ENCODE data around the gene SYCE1. TPM values are rescaled to one million over a fixed set of nuclear protein-coding genes. Genes with fewer than 3 reads are reported as not detected.

SYCE1 gene
- total and polyA plus RNA-seq, 4 donors, result 0.08 to 0.87 (median 0.86) TPM; not detected in 1

DNA sequence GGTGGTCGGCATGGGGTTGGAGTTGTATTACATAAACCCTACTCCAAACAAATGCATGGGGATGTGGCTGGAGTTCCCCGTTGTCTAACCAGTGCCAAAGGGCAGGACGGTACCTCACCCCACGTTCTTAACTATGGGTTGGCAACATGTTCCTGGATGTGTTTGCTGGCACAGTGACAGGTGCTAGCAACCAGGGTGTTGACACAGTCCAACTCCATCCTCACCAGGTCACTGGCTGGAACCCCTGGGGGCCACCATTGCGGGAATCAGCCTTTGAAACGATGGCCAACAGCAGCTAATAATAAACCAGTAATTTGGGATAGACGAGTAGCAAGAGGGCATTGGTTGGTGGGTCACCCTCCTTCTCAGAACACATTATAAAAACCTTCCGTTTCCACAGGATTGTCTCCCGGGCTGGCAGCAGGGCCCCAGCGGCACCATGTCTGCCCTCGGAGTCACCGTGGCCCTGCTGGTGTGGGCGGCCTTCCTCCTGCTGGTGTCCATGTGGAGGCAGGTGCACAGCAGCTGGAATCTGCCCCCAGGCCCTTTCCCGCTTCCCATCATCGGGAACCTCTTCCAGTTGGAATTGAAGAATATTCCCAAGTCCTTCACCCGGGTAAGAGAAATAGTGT is 38.3 kb downstream of the SYCE1 start, which contains the start of gene CYP2E1:
Gene CYP2E1 (plus strand): TSS at position 407 of the 632 bp plus-strand sequence. CDS start 33 bp downstream, at position 440.
- no peak within 1 kb of the TSS for H3K27ac ChIP-seq (ENCODE audit: low read depth in 1 of 2, low read length in 1 of 2)

DNA sequence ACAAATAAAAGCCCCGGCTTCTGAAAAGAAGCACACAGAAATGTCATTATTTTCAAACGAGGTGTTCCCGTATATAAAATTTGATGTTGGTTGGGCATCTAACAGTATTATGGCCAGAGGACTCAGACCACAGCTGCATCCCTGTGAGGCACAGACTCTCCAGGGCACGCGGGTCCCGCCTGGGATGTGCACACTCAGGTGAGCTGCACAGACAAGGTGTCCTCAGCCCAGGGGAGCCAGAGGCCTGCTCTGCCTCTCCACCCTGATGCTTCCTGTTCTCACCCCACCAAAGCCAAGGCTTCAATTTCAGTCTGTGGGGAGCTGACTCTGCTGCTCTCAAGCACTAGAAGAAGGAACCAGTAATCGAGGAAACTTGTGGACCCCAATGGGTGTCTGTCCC is 39.9 kb downstream of the SYCE1 start:
- H3K27ac ChIP-seq (ENCODE audit: low read depth in 1 of 2, low read length in 1 of 2), result no peak overlapping the region
- H3K27me3 ChIP-seq (ENCODE audit: control insufficient read depth in 3 of 3, insufficient read depth in 3 of 3, low read length in 2 of 3), result peaks cover 18 to 46% (median 20%) of the 10 kb centered on the region in 3 donors
- TF ChIP-seq, protein P1, sequence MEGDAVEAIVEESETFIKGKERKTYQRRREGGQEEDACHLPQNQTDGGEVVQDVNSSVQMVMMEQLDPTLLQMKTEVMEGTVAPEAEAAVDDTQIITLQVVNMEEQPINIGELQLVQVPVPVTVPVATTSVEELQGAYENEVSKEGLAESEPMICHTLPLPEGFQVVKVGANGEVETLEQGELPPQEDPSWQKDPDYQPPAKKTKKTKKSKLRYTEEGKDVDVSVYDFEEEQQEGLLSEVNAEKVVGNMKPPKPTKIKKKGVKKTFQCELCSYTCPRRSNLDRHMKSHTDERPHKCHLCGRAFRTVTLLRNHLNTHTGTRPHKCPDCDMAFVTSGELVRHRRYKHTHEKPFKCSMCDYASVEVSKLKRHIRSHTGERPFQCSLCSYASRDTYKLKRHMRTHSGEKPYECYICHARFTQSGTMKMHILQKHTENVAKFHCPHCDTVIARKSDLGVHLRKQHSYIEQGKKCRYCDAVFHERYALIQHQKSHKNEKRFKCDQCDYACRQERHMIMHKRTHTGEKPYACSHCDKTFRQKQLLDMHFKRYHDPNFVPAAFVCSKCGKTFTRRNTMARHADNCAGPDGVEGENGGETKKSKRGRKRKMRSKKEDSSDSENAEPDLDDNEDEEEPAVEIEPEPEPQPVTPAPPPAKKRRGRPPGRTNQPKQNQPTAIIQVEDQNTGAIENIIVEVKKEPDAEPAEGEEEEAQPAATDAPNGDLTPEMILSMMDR (IDR thresholded peaks at IDR 0.05; ENCODE audit: control extremely low read depth, extremely low read depth), result no peak
- no peak for DNase-seq
- H3K4me3 ChIP-seq, result no peak overlapping the region
- H3K9ac ChIP-seq (ENCODE audit: insufficient read depth in 1 of 2, low read length in 2 of 2), result no peak overlapping the region
- peaks cover 0 to 16% (median 0%) of the 10 kb centered on the region in 5 donors for H3K4me1 ChIP-seq (ENCODE audit: control insufficient read depth in 5 of 5, insufficient read depth in 5 of 5, low read length in 5 of 5)
- H3K36me3 ChIP-seq (ENCODE audit: control insufficient read depth in 4 of 4, insufficient read depth in 4 of 4, low read length in 4 of 4), result no peaks in the 10 kb centered on the region
- H3K9me3 ChIP-seq (ENCODE audit: control insufficient read depth in 4 of 4, insufficient read depth in 3 of 4, low read length in 3 of 4), result peaks cover 0 to 23% (median 9%) of the 10 kb centered on the region in 4 donors
- no peak for ATAC-seq (ENCODE audit: insufficient read depth, low FRiP score)
- 86 to 90% methylated on average over 7 of the region's 7 CpGs for WGBS, 2 donors

More for the DNA sequence above, 38.3 kb downstream of the SYCE1 start, which contains the start of gene CYP2E1:
- TF ChIP-seq, protein P1 (IDR thresholded peaks at IDR 0.05; ENCODE audit: control extremely low read depth, extremely low read depth), result no peak
- H3K9me3 ChIP-seq (ENCODE audit: control insufficient read depth in 4 of 4, insufficient read depth in 3 of 4, low read length in 3 of 4), result peaks cover 0 to 23% (median 8%) of the 10 kb centered on the region in 4 donors
- peaks cover 0 to 16% (median 0%) of the 10 kb centered on the region in 5 donors for H3K4me1 ChIP-seq (ENCODE audit: control insufficient read depth in 5 of 5, insufficient read depth in 5 of 5, low read length in 5 of 5)
- no peak for ATAC-seq (ENCODE audit: insufficient read depth, low FRiP score)
- no peaks in the 10 kb centered on the region for H3K36me3 ChIP-seq (ENCODE audit: control insufficient read depth in 4 of 4, insufficient read depth in 4 of 4, low read length in 4 of 4)
- H3K27me3 ChIP-seq (ENCODE audit: control insufficient read depth in 3 of 3, insufficient read depth in 3 of 3, low read length in 2 of 3), result peaks cover 18 to 59% (median 21%) of the 10 kb centered on the region in 3 donors
- H3K4me3 ChIP-seq, result no peak within 1 kb of the TSS
- H3K9ac ChIP-seq (ENCODE audit: insufficient read depth in 1 of 2, low read length in 2 of 2), result no peak within 1 kb of the TSS
- WGBS, 2 donors, result 75 to 81% methylated on average over 16 of the region's 16 CpGs
- no peak for DNase-seq

DNA sequence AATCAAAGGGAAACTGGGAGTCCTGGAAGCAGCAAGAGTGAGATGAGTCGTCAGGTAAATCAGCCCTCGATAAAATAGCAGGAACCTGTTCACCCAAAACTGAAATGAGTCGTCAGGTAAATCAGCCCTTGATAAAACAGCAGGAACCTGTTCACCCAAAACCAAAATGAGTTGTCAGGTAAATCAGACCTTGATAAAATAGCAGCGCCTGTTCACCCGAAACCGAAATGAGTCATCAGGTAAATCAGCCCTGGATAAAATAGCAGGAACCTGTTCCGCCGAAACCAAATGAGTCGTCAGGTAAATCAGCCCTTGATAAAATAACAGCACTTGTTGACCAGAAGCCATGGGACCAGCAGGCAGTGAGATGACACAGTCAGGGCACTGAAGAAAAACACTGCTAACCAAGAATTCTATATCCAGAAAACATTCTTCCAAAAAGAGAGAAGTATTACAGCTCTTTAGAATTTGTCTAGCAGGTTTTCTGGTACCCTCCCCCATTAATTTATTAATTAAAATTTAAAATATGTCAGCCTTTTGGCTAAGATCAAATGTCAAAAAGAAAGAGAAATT is 41.7 kb downstream of the SYCE1 start:
- no peak for DNase-seq
- Histone ChIP-seq H3K9me3 (ENCODE audit: control insufficient read depth in 4 of 4, insufficient read depth in 3 of 4, low read length in 3 of 4) (peaks cover 0 to 23% (median 9%) of the 10 kb centered on the region in 4 donors), H3K9ac (ENCODE audit: insufficient read depth in 1 of 2, low read length in 2 of 2) (no peak overlapping the region), H3K4me3 (no peak overlapping the region), H3K27ac (ENCODE audit: low read depth in 1 of 2, low read length in 1 of 2) (no peak overlapping the region), H3K4me1 (ENCODE audit: control insufficient read depth in 5 of 5, insufficient read depth in 5 of 5, low read length in 5 of 5) (peaks cover 0 to 11% (median 0%) of the 10 kb centered on the region in 5 donors), H3K27me3 (ENCODE audit: control insufficient read depth in 3 of 3, insufficient read depth in 3 of 3, low read length in 2 of 3) (peaks cover 10 to 28% (median 18%) of the 10 kb centered on the region in 3 donors), H3K36me3 (ENCODE audit: control insufficient read depth in 4 of 4, insufficient read depth in 4 of 4, low read length in 4 of 4) (no peaks in the 10 kb centered on the region)
- ATAC-seq (ENCODE audit: insufficient read depth, low FRiP score), result no peak
- TF ChIP-seq, protein P1 (IDR thresholded peaks at IDR 0.05; ENCODE audit: control extremely low read depth, extremely low read depth), result no peak
- 87 to 90% methylated on average over 9 of the region's 9 CpGs for WGBS, 2 donors
